Measurements from ENCODE around the gene HERC3. TPM values are rescaled to one million over a fixed set of nuclear protein-coding genes. Genes with fewer than 3 reads are reported as not detected.

HERC3 gene
- total and polyA plus RNA-seq, 2 donors from 2014 or later, result 6.3 to 58.4 TPM

DNA sequence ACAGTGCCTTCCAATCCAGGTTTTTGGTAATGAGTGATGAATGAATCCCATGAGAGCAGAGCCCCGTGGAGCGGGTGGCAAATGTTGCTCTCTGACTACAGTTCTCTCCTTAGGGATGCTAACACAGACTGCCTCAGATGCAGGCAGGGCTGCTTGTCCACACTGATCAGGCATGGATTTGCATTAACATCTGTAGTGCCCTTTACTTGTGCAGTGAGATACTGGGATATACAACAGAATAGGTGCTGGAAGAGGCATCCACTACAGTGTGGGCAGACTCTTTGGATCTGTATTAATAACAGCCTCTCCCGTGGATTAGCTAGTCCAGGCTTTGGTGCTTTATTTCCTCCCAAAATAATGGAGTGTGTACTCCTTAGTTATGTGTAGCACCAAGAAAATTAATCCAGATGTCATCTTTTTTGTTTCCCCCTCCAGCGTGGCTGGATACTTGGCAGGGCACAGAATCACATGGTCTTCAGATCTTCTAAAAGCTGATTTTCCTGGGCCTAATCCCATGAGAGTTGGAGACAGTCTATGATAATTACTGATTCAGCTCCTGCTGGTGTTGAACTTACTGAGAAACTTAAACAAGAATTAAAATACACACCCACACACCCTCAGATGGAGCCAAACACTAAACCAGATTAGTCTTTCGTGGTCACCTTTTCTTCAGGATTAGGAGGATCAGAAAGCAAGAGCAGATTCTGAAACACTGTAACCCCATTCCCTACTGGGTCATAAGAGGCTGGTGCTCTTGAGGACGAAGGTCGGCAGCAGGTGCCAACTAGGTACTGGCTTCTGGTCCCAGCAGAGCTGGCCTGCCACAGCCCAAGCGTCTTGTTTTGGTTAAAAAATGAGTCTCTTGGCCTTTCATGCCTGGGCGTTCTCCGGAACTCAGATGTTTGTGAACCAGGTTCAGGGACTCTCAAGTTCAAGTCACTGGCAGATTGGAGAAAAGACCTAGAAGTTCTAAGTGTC is 128.5 kb downstream of the HERC3 start:
- H3K9ac ChIP-seq (ENCODE audit: low read length in 3 of 3), result no peak overlapping the region
- no peak for DNase-seq
- H3K27ac ChIP-seq (ENCODE audit: low read depth in 2 of 2, low read length in 2 of 2), result no peak overlapping the region
- no peak for FAIRE-seq
- intact Hi-C loops (cut with DNase I), result no loop called here
- H3K36me3 ChIP-seq (ENCODE audit: control insufficient read depth in 2 of 3, insufficient read depth in 3 of 3, low read length in 3 of 3), result peaks cover 0 to 14% (median 12%) of the 10 kb centered on the region in 3 donors
- H3K4me1 ChIP-seq (ENCODE audit: control insufficient read depth in 2 of 3, insufficient read depth in 2 of 3, low read depth in 1 of 3, low read length in 3 of 3), result no peaks in the 10 kb centered on the region
- TF ChIP-seq, protein P1, sequence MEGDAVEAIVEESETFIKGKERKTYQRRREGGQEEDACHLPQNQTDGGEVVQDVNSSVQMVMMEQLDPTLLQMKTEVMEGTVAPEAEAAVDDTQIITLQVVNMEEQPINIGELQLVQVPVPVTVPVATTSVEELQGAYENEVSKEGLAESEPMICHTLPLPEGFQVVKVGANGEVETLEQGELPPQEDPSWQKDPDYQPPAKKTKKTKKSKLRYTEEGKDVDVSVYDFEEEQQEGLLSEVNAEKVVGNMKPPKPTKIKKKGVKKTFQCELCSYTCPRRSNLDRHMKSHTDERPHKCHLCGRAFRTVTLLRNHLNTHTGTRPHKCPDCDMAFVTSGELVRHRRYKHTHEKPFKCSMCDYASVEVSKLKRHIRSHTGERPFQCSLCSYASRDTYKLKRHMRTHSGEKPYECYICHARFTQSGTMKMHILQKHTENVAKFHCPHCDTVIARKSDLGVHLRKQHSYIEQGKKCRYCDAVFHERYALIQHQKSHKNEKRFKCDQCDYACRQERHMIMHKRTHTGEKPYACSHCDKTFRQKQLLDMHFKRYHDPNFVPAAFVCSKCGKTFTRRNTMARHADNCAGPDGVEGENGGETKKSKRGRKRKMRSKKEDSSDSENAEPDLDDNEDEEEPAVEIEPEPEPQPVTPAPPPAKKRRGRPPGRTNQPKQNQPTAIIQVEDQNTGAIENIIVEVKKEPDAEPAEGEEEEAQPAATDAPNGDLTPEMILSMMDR (IDR thresholded peaks at IDR 0.05; ENCODE audit: borderline replicate concordance, extremely low read depth, insufficient read depth), result no peak
- no peak overlapping the region for H3K4me3 ChIP-seq (ENCODE audit: low read length in 3 of 3)
- H3K9me3 ChIP-seq (ENCODE audit: control insufficient read depth in 2 of 3, insufficient read depth in 1 of 3, low read length in 3 of 3), result peaks cover 0 to 8% (median 6%) of the 10 kb centered on the region in 3 donors
- no peaks in the 10 kb centered on the region for H3K27me3 ChIP-seq (ENCODE audit: control insufficient read depth, insufficient read depth, low read length)

- intact Hi-C loops (cut with DNase I), result no loop called here
- peaks cover 0 to 23% (median 18%) of the 10 kb centered on the region in 3 donors for H3K36me3 ChIP-seq (ENCODE audit: control insufficient read depth in 2 of 3, insufficient read depth in 3 of 3, low read length in 3 of 3)
- DNase-seq, result no peak
- H3K4me3 ChIP-seq (ENCODE audit: low read length in 3 of 3), result no peak overlapping the region
- FAIRE-seq, result no peak
- H3K4me1 ChIP-seq (ENCODE audit: control insufficient read depth in 2 of 3, insufficient read depth in 2 of 3, low read depth in 1 of 3, low read length in 3 of 3), result no peaks in the 10 kb centered on the region
- H3K27ac ChIP-seq (ENCODE audit: low read depth in 2 of 2, low read length in 2 of 2), result no peak overlapping the region
- H3K27me3 ChIP-seq (ENCODE audit: control insufficient read depth, insufficient read depth, low read length), result no peaks in the 10 kb centered on the region
- H3K9me3 ChIP-seq (ENCODE audit: control insufficient read depth in 2 of 3, insufficient read depth in 1 of 3, low read length in 3 of 3), result peaks cover 0 to 4% (median 2%) of the 10 kb centered on the region in 3 donors
- TF ChIP-seq, protein P1 (IDR thresholded peaks at IDR 0.05; ENCODE audit: borderline replicate concordance, extremely low read depth, insufficient read depth), result no peak
- no peak overlapping the region for H3K9ac ChIP-seq (ENCODE audit: low read length in 3 of 3)
These were observed 130.0 kb downstream of the HERC3 start for GRCh38 chr4:88722276-88722780.

- FAIRE-seq (no peak), DNase-seq (no peak)
- Histone ChIP-seq H3K36me3 (ENCODE audit: control insufficient read depth in 2 of 3, insufficient read depth in 3 of 3, low read length in 3 of 3) (peaks cover 2 to 26% (median 22%) of the 10 kb centered on the region in 3 donors), H3K4me3 (ENCODE audit: low read length in 3 of 3) (no peak overlapping the region), H3K9ac (ENCODE audit: low read length in 3 of 3) (no peak overlapping the region), H3K4me1 (ENCODE audit: control insufficient read depth in 2 of 3, insufficient read depth in 2 of 3, low read depth in 1 of 3, low read length in 3 of 3) (no peaks in the 10 kb centered on the region), H3K27me3 (ENCODE audit: control insufficient read depth, insufficient read depth, low read length) (no peaks in the 10 kb centered on the region), H3K9me3 (ENCODE audit: control insufficient read depth in 2 of 3, insufficient read depth in 1 of 3, low read length in 3 of 3) (peaks cover 0 to under 1% (median 0%) of the 10 kb centered on the region in 3 donors), H3K27ac (ENCODE audit: low read depth in 2 of 2, low read length in 2 of 2) (no peak overlapping the region)
- intact Hi-C loops (cut with DNase I), result no loop called here
- TF ChIP-seq, protein P1 (IDR thresholded peaks at IDR 0.05; ENCODE audit: borderline replicate concordance, extremely low read depth, insufficient read depth), result no peak
These were observed 130.5 kb downstream of the HERC3 start for GRCh38 chr4:88722828-88723227.

All from kidney (tissue), 14 donors.